Measurements from ENCODE around the gene POU6F2.

The POU6F2 gene

DNA sequence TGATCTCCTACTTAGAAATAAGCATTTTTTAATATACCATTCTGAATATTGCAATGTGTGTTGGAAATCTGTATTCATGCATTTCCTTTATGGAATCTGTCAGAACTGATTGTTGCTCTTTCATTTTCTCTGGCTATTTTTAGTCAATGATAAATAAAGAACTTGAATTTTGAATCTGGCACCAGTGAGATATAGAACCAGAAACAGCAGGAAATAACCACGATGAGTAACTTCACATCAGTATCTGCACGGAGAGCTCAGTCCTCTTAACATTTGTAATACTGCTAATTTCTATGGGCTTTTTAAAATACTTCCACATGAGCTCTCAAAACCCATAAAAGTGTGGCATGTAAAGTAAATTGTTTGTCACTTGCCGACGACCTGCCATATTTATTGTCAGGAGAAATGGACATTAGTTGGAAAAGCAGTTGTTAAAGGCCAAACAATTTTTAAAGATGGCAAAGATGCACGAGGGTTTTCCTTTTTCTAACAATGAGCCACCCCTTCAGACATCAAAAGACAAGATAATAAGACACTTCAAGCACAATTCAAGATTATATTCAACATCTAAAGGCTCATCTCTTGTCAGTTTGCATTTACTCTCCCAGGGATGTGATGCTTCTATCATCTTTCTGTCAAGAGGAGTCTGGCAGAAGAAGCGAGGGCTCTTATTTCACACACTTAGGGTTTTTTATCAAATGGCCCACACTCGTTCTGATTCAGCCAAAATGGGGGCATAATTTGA is 118.3 kb downstream of the POU6F2 start:
- Histone ChIP-seq H3K4me3 (ENCODE audit: insufficient read depth, low read depth, low read length, poor library complexity, severe bottlenecking) (no peak overlapping the region), H3K27ac (ENCODE audit: insufficient read depth, low read length, poor library complexity, severe bottlenecking) (no peak overlapping the region), H3K36me3 (ENCODE audit: control insufficient read depth, insufficient read depth, low read length) (no peaks in the 10 kb centered on the region), H3K4me1 (ENCODE audit: control insufficient read depth, insufficient read depth, low read length, poor library complexity, severe bottlenecking) (no peaks in the 10 kb centered on the region), H3K9me3 (ENCODE audit: control insufficient read depth, low read length) (no peaks in the 10 kb centered on the region), H3K27me3 (replicated peaks; ENCODE audit: control insufficient read depth, insufficient read depth, low read length, poor library complexity, severe bottlenecking) (no peaks in the 10 kb centered on the region)
- DNase-seq, result no peak

DNA sequence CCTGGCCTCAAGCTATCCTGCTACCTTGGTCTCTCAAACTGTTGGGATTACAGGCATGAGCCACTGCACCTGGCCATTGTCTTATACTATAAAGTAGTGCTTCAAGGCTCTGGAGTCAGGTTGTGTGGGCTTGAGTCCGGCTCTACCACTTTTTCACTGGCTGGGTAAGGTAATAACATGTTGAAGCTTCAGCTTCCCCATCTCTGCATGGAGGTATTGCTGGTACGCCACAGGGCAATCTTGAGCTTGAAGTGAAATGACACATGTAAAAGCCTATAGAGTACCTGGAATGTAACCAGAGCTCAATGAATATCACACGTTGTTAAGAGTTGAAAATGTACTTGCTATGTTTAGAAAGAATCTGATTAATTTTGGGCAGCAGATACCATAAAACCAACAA is 120.8 kb downstream of the POU6F2 start:
- no peaks in the 10 kb centered on the region for H3K9me3 ChIP-seq (ENCODE audit: control insufficient read depth, low read length)
- H3K27ac ChIP-seq (ENCODE audit: insufficient read depth, low read length, poor library complexity, severe bottlenecking), result no peak overlapping the region
- DNase-seq, result no peak
- H3K4me3 ChIP-seq (ENCODE audit: insufficient read depth, low read depth, low read length, poor library complexity, severe bottlenecking), result no peak overlapping the region
- no peaks in the 10 kb centered on the region for H3K36me3 ChIP-seq (ENCODE audit: control insufficient read depth, insufficient read depth, low read length)
- H3K4me1 ChIP-seq (ENCODE audit: control insufficient read depth, insufficient read depth, low read length, poor library complexity, severe bottlenecking), result no peaks in the 10 kb centered on the region
- no peaks in the 10 kb centered on the region for H3K27me3 ChIP-seq (replicated peaks; ENCODE audit: control insufficient read depth, insufficient read depth, low read length, poor library complexity, severe bottlenecking)

DNA sequence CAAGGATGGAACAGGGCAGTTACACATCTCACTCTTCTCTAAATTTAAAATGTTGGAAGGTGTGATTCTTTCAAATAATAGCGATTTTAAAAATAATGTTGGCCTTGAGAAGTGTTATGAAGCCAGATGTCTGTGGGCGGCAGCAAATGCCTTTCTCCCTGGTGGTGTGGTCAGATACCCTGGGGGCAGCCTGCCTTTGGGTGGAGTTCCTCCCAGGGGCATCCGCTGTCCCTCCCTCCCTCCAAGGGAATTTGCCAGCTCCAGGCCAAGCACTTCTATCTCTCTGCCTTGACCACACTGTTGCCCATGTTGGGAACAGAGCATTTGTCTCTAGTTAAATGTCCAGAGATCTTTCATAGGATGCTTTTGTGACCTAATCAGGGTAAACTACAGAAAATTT is 121.4 kb downstream of the POU6F2 start:
- Histone ChIP-seq H3K4me3 (ENCODE audit: insufficient read depth, low read depth, low read length, poor library complexity, severe bottlenecking) (no peak overlapping the region), H3K9me3 (ENCODE audit: control insufficient read depth, low read length) (no peaks in the 10 kb centered on the region), H3K27ac (ENCODE audit: insufficient read depth, low read length, poor library complexity, severe bottlenecking) (no peak overlapping the region), H3K36me3 (ENCODE audit: control insufficient read depth, insufficient read depth, low read length) (no peaks in the 10 kb centered on the region), H3K27me3 (replicated peaks; ENCODE audit: control insufficient read depth, insufficient read depth, low read length, poor library complexity, severe bottlenecking) (no peaks in the 10 kb centered on the region), H3K4me1 (ENCODE audit: control insufficient read depth, insufficient read depth, low read length, poor library complexity, severe bottlenecking) (no peaks in the 10 kb centered on the region)
- no peak for DNase-seq

DNA sequence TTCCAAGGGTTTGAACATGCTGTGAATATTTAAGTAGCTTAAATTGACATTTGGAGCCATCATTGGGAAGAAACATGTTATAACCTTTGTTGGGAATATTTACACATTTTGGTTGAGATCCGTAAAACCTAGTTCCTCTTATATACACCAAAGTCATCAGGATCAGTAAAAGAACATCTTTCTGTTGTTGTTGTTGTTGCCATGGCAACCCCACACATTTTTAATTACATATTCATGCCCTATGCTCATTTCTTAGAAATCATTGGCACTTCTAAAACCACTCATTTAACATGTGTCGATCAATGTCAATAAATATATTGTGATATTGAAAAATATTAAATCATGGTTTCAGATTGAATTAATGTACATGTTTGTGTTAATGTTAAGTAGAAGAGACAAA is 122.6 kb downstream of the POU6F2 start:
- no peak for DNase-seq
- no peaks in the 10 kb centered on the region for H3K36me3 ChIP-seq (ENCODE audit: control insufficient read depth, insufficient read depth, low read length)
- H3K27me3 ChIP-seq (replicated peaks; ENCODE audit: control insufficient read depth, insufficient read depth, low read length, poor library complexity, severe bottlenecking), result no peaks in the 10 kb centered on the region
- no peak overlapping the region for H3K27ac ChIP-seq (ENCODE audit: insufficient read depth, low read length, poor library complexity, severe bottlenecking)
- no peak overlapping the region for H3K4me3 ChIP-seq (ENCODE audit: insufficient read depth, low read depth, low read length, poor library complexity, severe bottlenecking)
- H3K4me1 ChIP-seq (ENCODE audit: control insufficient read depth, insufficient read depth, low read length, poor library complexity, severe bottlenecking), result no peaks in the 10 kb centered on the region
- no peaks in the 10 kb centered on the region for H3K9me3 ChIP-seq (ENCODE audit: control insufficient read depth, low read length)

DNA sequence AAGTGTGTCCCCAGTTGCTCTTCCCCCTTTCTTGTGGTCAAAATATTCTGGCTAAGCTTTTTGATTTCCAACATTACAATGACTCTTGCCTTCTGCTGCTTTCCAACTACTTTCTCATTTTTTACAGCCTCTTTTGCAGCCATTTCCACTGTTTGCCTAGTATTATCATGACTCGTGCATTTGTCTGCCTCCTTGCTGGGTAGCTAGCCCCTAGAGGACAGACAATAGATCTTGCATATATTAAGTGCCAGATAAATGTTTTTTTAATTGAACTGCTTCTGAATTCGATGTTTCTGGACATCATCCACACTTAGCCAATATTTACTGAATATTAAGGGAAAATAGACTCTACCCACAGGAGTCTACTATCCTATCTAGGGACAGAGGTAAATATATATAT is 124.5 kb downstream of the POU6F2 start:
- no peaks in the 10 kb centered on the region for H3K27me3 ChIP-seq (replicated peaks; ENCODE audit: control insufficient read depth, insufficient read depth, low read length, poor library complexity, severe bottlenecking)

DNA sequence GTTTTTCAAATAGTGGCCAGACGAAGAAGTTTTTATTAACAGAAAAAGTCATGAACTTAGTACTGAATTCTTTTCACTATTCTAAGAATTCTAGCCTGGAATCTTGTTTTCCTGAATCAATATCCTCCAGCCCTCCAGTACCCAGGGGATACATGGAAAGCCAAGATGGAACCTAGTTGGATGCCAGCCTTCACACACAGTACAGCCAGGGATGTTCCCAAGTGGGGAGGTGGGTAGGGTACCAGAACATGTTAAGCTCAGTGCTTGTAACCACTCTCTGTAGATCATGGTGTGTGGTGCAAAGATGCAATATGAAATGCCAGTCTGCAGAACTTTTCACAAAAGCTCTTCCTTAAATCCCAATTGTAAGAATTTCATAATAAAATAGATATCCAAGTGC is 128.0 kb downstream of the POU6F2 start:
- Histone ChIP-seq H3K27me3 (replicated peaks; ENCODE audit: control insufficient read depth, insufficient read depth, low read length, poor library complexity, severe bottlenecking) (no peaks in the 10 kb centered on the region), H3K36me3 (ENCODE audit: control insufficient read depth, insufficient read depth, low read length) (no peaks in the 10 kb centered on the region), H3K9me3 (ENCODE audit: control insufficient read depth, low read length) (no peaks in the 10 kb centered on the region), H3K4me3 (ENCODE audit: insufficient read depth, low read depth, low read length, poor library complexity, severe bottlenecking) (no peak overlapping the region), H3K27ac (ENCODE audit: insufficient read depth, low read length, poor library complexity, severe bottlenecking) (no peak overlapping the region), H3K4me1 (ENCODE audit: control insufficient read depth, insufficient read depth, low read length, poor library complexity, severe bottlenecking) (no peaks in the 10 kb centered on the region)
- DNase-seq, result no peak

More for the DNA sequence above, 124.5 kb downstream of the POU6F2 start:
- Histone ChIP-seq H3K9me3 (ENCODE audit: control insufficient read depth, low read length) (no peaks in the 10 kb centered on the region), H3K4me1 (ENCODE audit: control insufficient read depth, insufficient read depth, low read length, poor library complexity, severe bottlenecking) (no peaks in the 10 kb centered on the region), H3K36me3 (ENCODE audit: control insufficient read depth, insufficient read depth, low read length) (no peaks in the 10 kb centered on the region), H3K4me3 (ENCODE audit: insufficient read depth, low read depth, low read length, poor library complexity, severe bottlenecking) (no peak overlapping the region), H3K27ac (ENCODE audit: insufficient read depth, low read length, poor library complexity, severe bottlenecking) (no peak overlapping the region)
- DNase-seq, result no peak

DNA sequence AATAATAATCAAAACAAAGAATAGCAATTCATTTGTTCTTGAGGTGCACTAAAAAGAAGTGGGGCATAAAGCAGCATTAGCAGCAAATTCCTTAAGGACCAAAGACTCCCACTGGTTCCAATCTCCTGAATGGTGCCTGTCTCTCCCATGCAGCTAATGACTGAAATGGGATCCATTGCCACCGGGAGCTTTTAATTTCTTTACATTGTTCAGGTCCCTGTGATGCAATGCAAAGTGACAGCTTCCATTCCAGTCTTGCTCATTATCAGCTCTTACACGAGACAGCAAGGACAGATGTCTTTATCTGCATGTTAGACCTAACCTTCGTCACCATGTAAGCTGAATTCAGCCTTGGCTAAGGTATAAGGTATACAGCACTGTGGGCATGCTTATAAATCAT is 148.1 kb downstream of the POU6F2 start:
- Histone ChIP-seq H3K9me3 (ENCODE audit: control insufficient read depth, low read length) (no peaks in the 10 kb centered on the region), H3K27ac (ENCODE audit: insufficient read depth, low read length, poor library complexity, severe bottlenecking) (no peak overlapping the region), H3K27me3 (replicated peaks; ENCODE audit: control insufficient read depth, insufficient read depth, low read length, poor library complexity, severe bottlenecking) (no peaks in the 10 kb centered on the region), H3K4me3 (ENCODE audit: insufficient read depth, low read depth, low read length, poor library complexity, severe bottlenecking) (no peak overlapping the region), H3K4me1 (ENCODE audit: control insufficient read depth, insufficient read depth, low read length, poor library complexity, severe bottlenecking) (no peaks in the 10 kb centered on the region), H3K36me3 (ENCODE audit: control insufficient read depth, insufficient read depth, low read length) (no peaks in the 10 kb centered on the region)
- DNase-seq, result no peak

DNA sequence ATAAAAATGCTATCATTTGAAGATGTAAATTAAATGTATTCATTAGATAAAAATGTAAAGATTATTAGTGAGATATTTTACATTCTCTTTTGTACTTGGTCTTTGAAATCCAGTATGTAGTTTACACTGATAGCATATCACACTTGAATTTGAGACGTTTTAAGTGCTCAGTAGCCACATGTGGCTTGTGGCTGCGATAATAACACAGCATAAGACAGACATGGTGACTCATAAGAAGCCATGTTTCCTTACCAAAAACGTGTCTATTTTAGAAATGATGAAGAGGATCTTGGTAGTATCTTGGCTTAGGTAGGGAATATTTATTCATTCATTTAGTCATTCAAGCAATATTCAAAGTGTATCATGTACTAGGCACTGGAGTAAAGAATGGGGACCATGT is 149.3 kb downstream of the POU6F2 start:
- no peaks in the 10 kb centered on the region for H3K27me3 ChIP-seq (replicated peaks; ENCODE audit: control insufficient read depth, insufficient read depth, low read length, poor library complexity, severe bottlenecking)
- H3K27ac ChIP-seq (ENCODE audit: insufficient read depth, low read length, poor library complexity, severe bottlenecking), result no peak overlapping the region
- DNase-seq, result no peak
- no peaks in the 10 kb centered on the region for H3K4me1 ChIP-seq (ENCODE audit: control insufficient read depth, insufficient read depth, low read length, poor library complexity, severe bottlenecking)
- H3K9me3 ChIP-seq (ENCODE audit: control insufficient read depth, low read length), result no peaks in the 10 kb centered on the region
- H3K4me3 ChIP-seq (ENCODE audit: insufficient read depth, low read depth, low read length, poor library complexity, severe bottlenecking), result no peak overlapping the region
- H3K36me3 ChIP-seq (ENCODE audit: control insufficient read depth, insufficient read depth, low read length), result no peaks in the 10 kb centered on the region

DNA sequence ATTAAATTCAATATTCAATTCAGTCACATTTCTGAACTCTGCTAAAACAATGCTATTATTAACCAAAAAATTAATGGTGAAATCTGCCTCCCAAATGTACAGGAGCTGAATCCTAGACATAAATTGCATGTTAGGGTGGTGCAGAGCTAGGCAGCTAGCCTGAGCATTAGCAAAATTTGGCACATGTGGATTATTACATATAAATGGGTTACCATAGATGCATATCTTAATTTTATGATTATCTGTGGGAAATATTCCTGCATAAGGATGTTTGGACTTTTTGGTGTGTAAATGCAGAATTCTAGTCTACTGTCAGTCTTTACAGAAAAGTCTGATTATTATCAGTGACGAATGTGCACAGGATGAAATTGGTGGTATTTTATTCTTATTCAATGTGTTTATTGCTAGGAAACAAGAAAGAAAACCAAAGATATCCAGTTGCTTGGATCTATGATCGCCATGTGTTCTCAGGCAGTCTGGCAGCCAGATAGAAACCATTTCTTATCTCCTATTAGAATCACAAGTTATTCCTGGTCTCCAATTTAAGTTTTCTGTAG is 150.7 kb downstream of the POU6F2 start:
- DNase-seq, result no peak
- Histone ChIP-seq H3K27ac (ENCODE audit: insufficient read depth, low read length, poor library complexity, severe bottlenecking) (no peak overlapping the region), H3K36me3 (ENCODE audit: control insufficient read depth, insufficient read depth, low read length) (no peaks in the 10 kb centered on the region), H3K27me3 (replicated peaks; ENCODE audit: control insufficient read depth, insufficient read depth, low read length, poor library complexity, severe bottlenecking) (no peaks in the 10 kb centered on the region), H3K4me3 (ENCODE audit: insufficient read depth, low read depth, low read length, poor library complexity, severe bottlenecking) (no peak overlapping the region), H3K4me1 (ENCODE audit: control insufficient read depth, insufficient read depth, low read length, poor library complexity, severe bottlenecking) (no peaks in the 10 kb centered on the region), H3K9me3 (ENCODE audit: control insufficient read depth, low read length) (no peaks in the 10 kb centered on the region)

DNA sequence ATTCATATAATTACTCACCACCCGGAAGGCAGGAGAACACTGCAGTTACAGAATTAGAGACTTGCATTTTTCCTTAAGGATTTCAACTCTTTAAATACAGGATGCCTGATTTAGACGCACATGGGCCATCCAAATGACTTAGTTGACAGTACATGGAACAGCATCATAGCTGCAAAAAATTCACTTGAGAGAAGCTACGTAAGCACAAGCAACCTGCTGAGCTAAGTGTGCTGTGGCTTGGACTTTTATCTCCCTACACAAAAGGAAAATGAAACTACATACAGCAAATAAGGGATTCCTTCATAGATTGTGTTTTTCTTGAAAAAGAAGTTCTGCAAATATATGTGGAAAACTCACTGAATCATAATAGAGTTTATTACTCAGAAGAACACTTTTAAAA is 152.6 kb downstream of the POU6F2 start:
- DNase-seq, result no peak
- Histone ChIP-seq H3K36me3 (ENCODE audit: control insufficient read depth, insufficient read depth, low read length) (no peaks in the 10 kb centered on the region), H3K4me1 (ENCODE audit: control insufficient read depth, insufficient read depth, low read length, poor library complexity, severe bottlenecking) (no peaks in the 10 kb centered on the region), H3K27ac (ENCODE audit: insufficient read depth, low read length, poor library complexity, severe bottlenecking) (no peak overlapping the region), H3K9me3 (ENCODE audit: control insufficient read depth, low read length) (no peaks in the 10 kb centered on the region), H3K4me3 (ENCODE audit: insufficient read depth, low read depth, low read length, poor library complexity, severe bottlenecking) (no peak overlapping the region), H3K27me3 (replicated peaks; ENCODE audit: control insufficient read depth, insufficient read depth, low read length, poor library complexity, severe bottlenecking) (no peaks in the 10 kb centered on the region)
